ENCODE measurements around the gene ASIC4. TPM values are rescaled to one million over a fixed set of nuclear protein-coding genes. Genes with fewer than 3 reads are reported as not detected.

ASIC4 gene
- total RNA-seq, 1 experiment from 2014 or later = not detected

DNA sequence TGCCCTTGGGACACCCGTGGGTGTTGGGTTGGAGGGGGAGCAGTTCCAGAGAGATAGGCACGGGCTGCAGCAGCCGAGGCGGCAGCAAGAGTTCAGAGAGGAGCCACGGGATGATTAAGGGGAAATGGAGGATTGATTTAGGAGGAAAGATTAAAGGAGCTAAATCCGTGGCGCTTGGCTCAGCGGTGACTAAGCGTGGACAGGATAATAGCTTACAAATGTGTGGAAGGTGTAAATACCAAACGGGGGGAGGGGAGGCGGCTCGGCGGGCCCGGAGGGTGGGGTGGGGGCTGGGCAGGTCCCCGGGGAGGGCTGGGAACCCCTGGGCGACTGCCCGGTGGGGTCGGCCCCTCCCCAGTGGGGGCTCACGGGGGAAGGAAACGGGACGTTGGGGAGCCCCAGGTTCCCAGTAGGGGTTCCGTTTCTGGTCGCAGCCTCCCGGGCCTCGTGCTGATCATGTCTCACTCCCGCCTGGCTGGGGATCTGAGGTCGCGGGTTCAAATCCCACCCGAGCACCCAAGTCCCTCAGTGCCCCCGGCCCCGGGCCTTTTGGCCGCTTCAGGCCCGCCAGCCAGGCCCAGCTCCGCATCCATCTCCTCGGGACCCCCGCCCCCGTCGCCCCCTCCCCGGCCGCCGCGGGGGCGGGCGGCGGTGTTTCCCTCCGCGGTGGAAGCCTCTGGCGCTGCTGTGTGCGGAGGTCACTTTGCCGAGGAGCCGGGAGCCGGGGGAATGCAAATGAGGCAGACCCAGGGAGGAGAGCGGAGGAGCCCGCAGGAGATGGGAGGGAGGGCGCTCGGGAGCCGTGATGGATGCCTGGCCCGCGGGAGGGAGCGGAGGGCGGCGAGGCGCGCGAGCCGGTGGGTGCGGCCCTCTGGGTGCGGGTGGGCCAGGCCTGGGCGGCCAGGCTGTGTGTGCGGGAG, 8.1 kb downstream of the ASIC4 start:
- in situ Hi-C loops (cut with HindIII; ENCODE audit: low pct_unique_long_range_greater_than_20kb, low sequenced_read_pairs) = no loop called here

GRCh38 chr2:219523031-219523671, 8.9 kb downstream of the ASIC4 start:
- DNase-seq (ENCODE audit: low read depth, low spot score) = no peak
- in situ Hi-C loops (cut with HindIII; ENCODE audit: low pct_unique_long_range_greater_than_20kb, low sequenced_read_pairs) = no loop called here

More for the DNA sequence above, 8.1 kb downstream of the ASIC4 start:
- no peak for DNase-seq (ENCODE audit: low read depth, low spot score)

- DNase-seq (ENCODE audit: low read depth, low spot score) = no peak
- in situ Hi-C loops (cut with HindIII; ENCODE audit: low pct_unique_long_range_greater_than_20kb, low sequenced_read_pairs) = no loop called here
These were observed 10.5 kb downstream of the ASIC4 start for GRCh38 chr2:219524817-219525216.

DNA sequence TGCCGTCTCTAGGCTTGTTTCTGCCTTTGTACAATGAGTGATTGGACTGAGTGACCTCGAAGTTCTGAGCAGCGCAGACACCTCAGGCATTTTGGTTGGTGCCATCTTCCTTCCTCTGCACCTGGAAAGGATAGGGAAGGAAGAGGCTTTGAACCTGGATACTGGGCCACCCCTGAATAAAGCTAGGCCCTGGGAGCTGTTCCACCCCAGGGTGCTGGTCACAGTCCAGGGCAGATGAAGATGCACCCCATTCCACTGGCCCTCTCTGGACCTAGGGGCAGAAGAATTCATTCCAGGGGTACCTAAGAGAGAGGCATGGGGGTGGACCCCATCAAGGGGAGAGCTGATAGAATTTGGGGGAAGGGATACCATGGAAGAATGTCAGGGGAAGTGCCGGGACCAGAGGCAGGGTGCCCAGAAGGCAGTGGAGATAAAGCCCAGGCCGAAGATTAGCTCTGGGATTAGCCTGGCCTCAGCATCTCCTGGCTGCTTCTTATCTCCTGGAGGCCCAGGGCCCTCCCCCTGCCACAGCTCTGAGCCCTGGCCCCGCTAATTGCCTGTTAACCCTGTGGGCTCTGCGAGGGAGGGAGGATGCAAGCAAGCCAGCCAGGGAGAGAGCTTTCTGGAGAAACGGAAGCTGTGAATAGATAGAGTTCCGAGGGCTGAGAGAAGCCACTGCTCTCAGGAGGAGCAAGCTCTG, 11.4 kb downstream of the ASIC4 start:
- DNase-seq (ENCODE audit: low read depth, low spot score) = no peak
- in situ Hi-C loops (cut with HindIII; ENCODE audit: low pct_unique_long_range_greater_than_20kb, low sequenced_read_pairs) = no loop called here

- in situ Hi-C loops (cut with HindIII; ENCODE audit: low pct_unique_long_range_greater_than_20kb, low sequenced_read_pairs) = no loop called here
- no peak for DNase-seq (ENCODE audit: low read depth, low spot score)
These were observed 12.2 kb downstream of the ASIC4 start for GRCh38 chr2:219526320-219527075.

DNA sequence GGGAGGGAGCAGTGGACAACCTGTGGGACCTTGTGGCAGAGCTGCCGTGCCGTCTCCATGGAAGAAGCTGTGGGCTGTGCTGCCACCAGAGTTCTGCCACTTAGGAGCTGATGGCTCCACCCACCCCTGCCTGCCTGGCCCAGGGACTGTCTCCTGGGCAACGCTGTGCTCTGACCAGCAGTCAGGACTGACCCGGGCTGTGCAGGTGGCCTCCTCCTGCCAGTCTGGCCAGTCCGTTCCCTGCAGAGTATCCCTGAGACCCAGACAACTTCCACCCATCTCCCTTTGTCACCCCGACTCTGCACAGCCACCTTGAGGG, 12.8 kb downstream of the ASIC4 start:
- no peak for DNase-seq (ENCODE audit: low read depth, low spot score)
- in situ Hi-C loops (cut with HindIII; ENCODE audit: low pct_unique_long_range_greater_than_20kb, low sequenced_read_pairs) = no loop called here

DNA sequence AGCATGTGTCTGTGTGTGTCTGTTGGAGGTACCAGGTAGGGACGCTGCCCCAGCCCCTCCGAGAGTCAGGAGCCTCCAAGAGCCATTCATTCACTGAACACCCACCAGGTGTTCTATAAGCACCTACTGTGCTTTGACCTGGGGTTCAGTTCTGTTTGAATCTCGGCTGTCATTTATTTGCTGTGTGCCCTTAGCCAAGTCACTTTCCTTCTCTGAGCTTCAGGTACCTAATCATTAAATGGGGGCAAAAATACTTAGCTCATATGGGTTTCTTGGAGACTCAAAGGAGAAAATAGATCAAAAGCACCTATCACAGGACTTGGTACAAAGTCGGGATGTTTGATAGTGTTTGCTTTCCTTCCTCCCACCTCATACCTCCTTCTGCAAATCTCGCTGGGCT, 13.2 kb downstream of the ASIC4 start:
- in situ Hi-C loops (cut with HindIII; ENCODE audit: low pct_unique_long_range_greater_than_20kb, low sequenced_read_pairs) = no loop called here
- DNase-seq (ENCODE audit: low read depth, low spot score) = no peak

- in situ Hi-C loops (cut with HindIII; ENCODE audit: low pct_unique_long_range_greater_than_20kb, low sequenced_read_pairs) = no loop called here
- peak; percentile 82 for DNase-seq (ENCODE audit: low read depth, low spot score)
These were observed 16.0 kb downstream of the ASIC4 start for GRCh38 chr2:219530048-219530963.

DNA sequence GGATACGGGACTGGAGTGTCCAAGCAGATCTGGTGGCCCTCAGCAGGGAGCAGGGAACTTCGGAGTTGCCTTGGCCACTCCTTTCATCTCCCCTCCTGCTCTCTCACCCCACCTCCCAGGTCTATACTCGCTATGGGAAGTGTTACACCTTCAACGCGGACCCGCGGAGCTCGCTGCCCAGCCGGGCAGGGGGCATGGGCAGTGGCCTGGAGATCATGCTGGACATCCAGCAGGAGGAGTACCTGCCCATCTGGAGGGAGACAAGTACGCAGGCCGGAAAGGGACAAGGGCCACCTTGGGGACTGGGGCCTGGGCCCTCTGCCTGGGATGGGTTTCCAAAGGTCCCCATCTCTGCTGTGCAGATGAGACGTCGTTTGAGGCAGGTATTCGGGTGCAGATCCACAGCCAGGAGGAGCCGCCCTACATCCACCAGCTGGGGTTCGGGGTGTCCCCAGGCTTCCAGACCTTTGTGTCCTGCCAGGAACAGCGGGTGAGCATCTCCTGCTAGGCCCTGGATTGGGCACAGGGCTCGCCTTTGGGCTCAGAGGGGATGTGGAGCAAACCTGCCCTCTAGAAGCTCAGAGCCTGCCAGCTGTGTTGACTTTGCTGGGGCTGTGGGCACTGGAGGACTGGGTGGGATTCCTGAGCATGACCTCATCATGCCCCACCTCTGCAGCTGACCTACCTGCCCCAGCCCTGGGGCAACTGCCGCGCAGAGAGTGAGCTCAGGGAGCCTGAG, 17.5 kb downstream of the ASIC4 start:
- in situ Hi-C loops (cut with HindIII; ENCODE audit: low pct_unique_long_range_greater_than_20kb, low sequenced_read_pairs) = no loop called here
- DNase-seq (ENCODE audit: low read depth, low spot score) = no peak

DNA sequence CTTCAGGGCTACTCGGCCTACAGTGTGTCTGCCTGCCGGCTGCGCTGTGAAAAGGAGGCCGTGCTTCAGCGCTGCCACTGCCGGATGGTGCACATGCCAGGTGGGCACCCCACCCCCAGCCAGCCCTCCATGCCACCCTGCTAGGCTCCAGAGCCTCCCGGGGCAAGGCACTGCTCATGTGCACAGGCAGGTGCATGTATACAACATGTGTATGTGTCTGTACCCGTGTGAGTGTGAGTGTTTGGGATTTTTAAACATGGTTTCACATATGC, 18.0 kb downstream of the ASIC4 start:
- in situ Hi-C loops (cut with HindIII; ENCODE audit: low pct_unique_long_range_greater_than_20kb, low sequenced_read_pairs) = no loop called here
- no peak for DNase-seq (ENCODE audit: low read depth, low spot score)

- in situ Hi-C loops (cut with HindIII; ENCODE audit: low pct_unique_long_range_greater_than_20kb, low sequenced_read_pairs) = no loop called here
- DNase-seq (ENCODE audit: low read depth, low spot score) = no peak
These were observed 19.8 kb downstream of the ASIC4 start for GRCh38 chr2:219533930-219534661.

GRCh38 chr2:219536425-219536824, 22.1 kb downstream of the ASIC4 start:
- in situ Hi-C loops (cut with HindIII; ENCODE audit: low pct_unique_long_range_greater_than_20kb, low sequenced_read_pairs) = no loop called here
- DNase-seq (ENCODE audit: low read depth, low spot score) = no peak

GRCh38 chr2:219536967-219537366, 22.7 kb downstream of the ASIC4 start:
- no peak for DNase-seq (ENCODE audit: low read depth, low spot score)
- in situ Hi-C loops (cut with HindIII; ENCODE audit: low pct_unique_long_range_greater_than_20kb, low sequenced_read_pairs) = no loop called here

DNA sequence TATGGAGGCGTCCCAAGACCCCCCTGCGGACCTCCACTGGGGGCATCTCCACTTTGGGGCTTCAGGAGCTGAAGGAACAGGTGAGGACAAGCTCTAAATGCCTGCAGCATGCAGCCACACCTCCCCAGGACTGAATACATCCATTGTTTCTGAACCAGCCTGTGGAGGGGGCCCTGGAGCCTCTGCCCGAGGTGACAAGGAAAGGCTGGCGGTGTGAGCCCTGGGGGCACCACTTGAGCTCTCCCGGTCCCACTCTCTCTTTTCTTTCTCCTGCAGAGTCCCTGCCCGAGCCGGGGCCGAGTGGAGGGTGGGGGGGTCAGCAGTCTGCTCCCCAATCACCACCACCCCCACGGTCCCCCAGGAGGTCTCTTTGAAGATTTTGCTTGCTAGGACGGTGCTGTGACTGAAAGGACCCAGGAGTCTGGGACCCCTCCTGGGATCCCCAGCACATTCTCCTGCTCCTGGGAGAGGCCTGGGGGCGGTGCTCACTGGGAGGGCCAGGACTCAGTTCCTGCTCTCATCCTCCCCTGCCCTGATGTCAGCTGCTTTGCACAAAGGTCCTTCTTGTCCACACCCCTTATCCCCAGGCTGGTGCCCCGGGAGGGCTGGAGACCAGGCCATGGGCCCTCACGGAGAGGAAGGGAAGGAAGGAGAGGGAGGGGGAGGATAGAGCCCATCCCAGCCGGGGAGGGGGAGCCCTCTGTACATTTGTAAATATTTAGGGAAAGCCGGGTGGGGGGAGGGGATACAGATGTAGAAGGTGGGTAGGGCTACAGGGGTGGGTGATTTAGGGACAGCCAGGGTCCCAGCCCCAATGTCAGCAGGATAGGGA, 23.6 kb downstream of the ASIC4 start:
- DNase-seq (ENCODE audit: low read depth, low spot score) = peak; percentile 65
- in situ Hi-C loops (cut with HindIII; ENCODE audit: low pct_unique_long_range_greater_than_20kb, low sequenced_read_pairs) = no loop called here

DNA sequence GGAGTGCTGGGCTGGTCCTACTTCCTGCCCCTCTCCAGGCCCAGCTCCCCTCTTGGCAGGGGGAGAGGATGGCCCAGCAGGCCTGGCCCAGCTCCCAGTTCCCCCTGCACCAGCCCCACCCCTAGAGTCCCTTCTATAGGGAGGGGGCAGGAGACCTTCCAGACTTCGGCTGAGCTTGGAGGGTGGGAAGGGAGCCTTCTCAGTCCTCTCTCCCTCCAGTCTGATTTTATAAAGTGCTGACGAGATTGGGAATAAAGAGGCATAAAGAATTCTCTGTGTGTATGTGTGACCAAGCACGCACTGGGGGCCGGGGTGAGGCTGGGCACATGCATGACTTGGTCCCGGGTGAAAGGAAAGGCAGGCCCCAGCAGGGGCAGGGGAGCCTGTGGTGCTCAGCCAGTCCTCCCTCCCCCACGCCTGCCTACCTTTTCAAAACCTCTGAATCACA, 24.2 kb downstream of the ASIC4 start:
- in situ Hi-C loops (cut with HindIII; ENCODE audit: low pct_unique_long_range_greater_than_20kb, low sequenced_read_pairs) = no loop called here
- DNase-seq (ENCODE audit: low read depth, low spot score) = peak; percentile 32

Measured in SK-MEL-5 (cell line).